H9 (cell line): ENCODE measurements around the gene FOXA2. TPM values are rescaled to one million over a fixed set of nuclear protein-coding genes. Genes with fewer than 3 reads are reported as not detected.

Experiments
- DNase-seq: peaks from one replicate; pipeline ENCODE4 v3.0.0-alpha.2; 2017
- H2AFZ ChIP-seq: one replicate; pipeline ENCODE4 v1.6.1; 2013; ENCODE audit warnings: mild to moderate bottlenecking, low read length, control low read depth, moderate library complexity
- H2AK5ac ChIP-seq: 2 replicates; pipeline ENCODE4 v1.6.1; 2013; ENCODE audit warnings: low read length, control low read depth, mixed read lengths; ENCODE audit not compliant: insufficient read length
- H2BK120ac ChIP-seq: one replicate; pipeline ENCODE4 v1.6.1; 2013; ENCODE audit warnings: low read depth, mild to moderate bottlenecking, low read length, control low read depth, inconsistent platforms; ENCODE audit not compliant: poor library complexity, severe bottlenecking
- H2BK12ac ChIP-seq: 2 replicates; pipeline ENCODE4 v1.6.1; 2013; ENCODE audit warnings: low read length, control low read depth, mixed read lengths, low read depth; ENCODE audit not compliant: insufficient read length
- H2BK15ac ChIP-seq: 2 replicates; pipeline ENCODE4 v1.6.1; 2013; ENCODE audit warnings: low read depth, low read length, control low read depth
- H2BK20ac ChIP-seq: one replicate; pipeline ENCODE4 v1.6.1; 2013; ENCODE audit warnings: low read depth, mild to moderate bottlenecking, low read length, control low read depth, inconsistent platforms; ENCODE audit not compliant: poor library complexity, severe bottlenecking
- H2BK5ac ChIP-seq: 2 replicates; pipeline ENCODE4 v1.6.1; 2013; ENCODE audit warnings: low read length, control low read depth, mixed read lengths; ENCODE audit not compliant: insufficient read length
- H3K14ac ChIP-seq: 2 replicates; pipeline ENCODE4 v1.6.1; 2013; ENCODE audit warnings: low read length, control low read depth; ENCODE audit not compliant: insufficient read depth
- H3K18ac ChIP-seq: 2 replicates; pipeline ENCODE4 v1.6.1; 2013; ENCODE audit warnings: low read depth, mild to moderate bottlenecking, mixed read lengths, low read length, control low read depth; ENCODE audit not compliant: insufficient read length
- H3K23ac ChIP-seq: 2 replicates; pipeline ENCODE4 v1.6.1; 2013; ENCODE audit warnings: low read length, control low read depth, mixed read lengths, low read depth; ENCODE audit not compliant: insufficient read length
- H3K23me2 ChIP-seq: 2 replicates; pipeline ENCODE4 v1.6.1; 2013; ENCODE audit warnings: low read depth, mild to moderate bottlenecking, mixed read lengths, low read length, control low read depth; ENCODE audit not compliant: insufficient read length, poor library complexity, severe bottlenecking
- H3K27ac ChIP-seq: 2 replicates; pipeline ENCODE4 v1.5.1; 2013; ENCODE audit warnings: low read length, control low read depth, mixed read lengths, low read depth; ENCODE audit not compliant: insufficient read length
- H3K27me3 ChIP-seq: 2 replicates; pipeline ENCODE4 v1.6.1; 2013; ENCODE audit warnings: low read length, control low read depth, inconsistent platforms; ENCODE audit not compliant: insufficient read depth
- H3K4ac ChIP-seq: 2 replicates; pipeline ENCODE4 v1.6.1; 2013; ENCODE audit warnings: low read depth, mild to moderate bottlenecking, control low read depth, inconsistent platforms, low read length, moderate library complexity
- H3K4me1 ChIP-seq: 2 replicates; pipeline ENCODE4 v1.6.1; 2013; ENCODE audit warnings: low read length, control low read depth, inconsistent platforms; ENCODE audit not compliant: insufficient read depth
- H3K4me2 ChIP-seq: 2 replicates; pipeline ENCODE4 v1.6.1; 2013; ENCODE audit warnings: low read length, control low read depth, mixed read lengths; ENCODE audit not compliant: insufficient read length, insufficient read depth
- H3K56ac ChIP-seq: 2 replicates; pipeline ENCODE4 v1.6.1; 2013; ENCODE audit warnings: low read depth, mild to moderate bottlenecking, mixed read lengths, low read length, control low read depth; ENCODE audit not compliant: insufficient read length
- H3K79me1 ChIP-seq: 2 replicates; pipeline ENCODE4 v1.6.1; 2013; ENCODE audit warnings: low read depth, mild to moderate bottlenecking, moderate library complexity, low read length, control low read depth, inconsistent platforms; ENCODE audit not compliant: insufficient read depth, poor library complexity, severe bottlenecking
- H3K79me2 ChIP-seq: 2 replicates; pipeline ENCODE4 v1.6.1; 2013; ENCODE audit warnings: low read length, control low read depth, inconsistent platforms; ENCODE audit not compliant: insufficient read depth
- H3K9ac ChIP-seq: 2 replicates; pipeline ENCODE4 v1.6.1; 2013; ENCODE audit warnings: low read length, control low read depth, mixed read lengths; ENCODE audit not compliant: insufficient read length; ENCODE audit errors: extremely low read depth
- H3K9me3 ChIP-seq: one replicate; pipeline ENCODE4 v1.6.1; 2013; ENCODE audit warnings: low read depth, low read length, inconsistent platforms; ENCODE audit not compliant: control insufficient read depth
- H3T11ph ChIP-seq: one replicate; pipeline ENCODE4 v1.6.1; 2013; ENCODE audit warnings: mild to moderate bottlenecking, low read length, control low read depth, inconsistent platforms
- H4K20me1 ChIP-seq: one replicate; pipeline ENCODE4 v1.6.1; 2013; ENCODE audit not compliant: control insufficient read depth, insufficient read length, insufficient read depth
- H4K5ac ChIP-seq: 2 replicates; pipeline ENCODE4 v1.6.1; 2013; ENCODE audit warnings: low read depth, mild to moderate bottlenecking, mixed read lengths, low read length, control low read depth; ENCODE audit not compliant: insufficient read length
- H4K8ac ChIP-seq: replicated peaks from 2 replicates; pipeline ENCODE4 v1.6.1; 2013; ENCODE audit warnings: low read length, control low read depth, mixed read lengths, low read depth; ENCODE audit not compliant: insufficient read length
- H4K91ac ChIP-seq: 2 replicates; pipeline ENCODE4 v1.6.1; 2013; ENCODE audit warnings: low read depth, mild to moderate bottlenecking, moderate library complexity, mixed read lengths, low read length, control low read depth; ENCODE audit not compliant: insufficient read length
- H3K27ac Mint-ChIP-seq, 3 experiments: 2 replicates in 2 of 3; 3 replicates in 1 of 3; pipeline ENCODE4 v1.8.0; 2020 to 2021; ENCODE audit warnings: mixed read lengths in 3 of 3, mild to moderate bottlenecking in 1 of 3, moderate library complexity in 1 of 3
- H3K27me3 Mint-ChIP-seq: 2 replicates; pipeline ENCODE4 v1.8.0; 2021; ENCODE audit warnings: low read depth, mild to moderate bottlenecking, moderate library complexity, mixed read lengths
- H3K36me3 Mint-ChIP-seq, 3 experiments: 2 replicates in 2 of 3; 3 replicates in 1 of 3; pipeline ENCODE4 v1.8.0; 2020 to 2021; ENCODE audit warnings: low read depth in 3 of 3, mixed read lengths in 3 of 3; ENCODE audit not compliant: insufficient read depth in 1 of 3
- H3K4me1 Mint-ChIP-seq, 2 experiments: 2 replicates each; pipeline ENCODE4 v1.8.0; 2020; ENCODE audit warnings: mixed read lengths in 2 of 2
- H3K4me3 Mint-ChIP-seq, 2 experiments: 2 replicates in 1 of 2; 3 replicates in 1 of 2; pipeline ENCODE4 v1.8.0; 2020 to 2021; ENCODE audit warnings: mild to moderate bottlenecking in 2 of 2, mixed read lengths in 2 of 2, moderate library complexity in 1 of 2
- H3K9me3 Mint-ChIP-seq, 2 experiments: 2 replicates in 1 of 2; 3 replicates in 1 of 2; pipeline ENCODE4 v1.8.0; 2020; ENCODE audit warnings: mild to moderate bottlenecking in 2 of 2, mixed read lengths in 2 of 2, moderate library complexity in 1 of 2
- WGBS: extraction: QIAGEN DNeasy Blood & Tissue Kit; methylation state at CpG from one replicate; pipeline ENCODE4 v1.1.7; 2013; ENCODE audit warnings: missing lambda C conversion rate, low lambda C conversion rate, mixed read lengths; ENCODE audit not compliant: insufficient read length; ENCODE audit errors: extremely low coverage; 5-methylcytosine and 5-hydroxymethylcytosine counted together
- total RNA-seq: library from RNA; stranded (reverse); gene quantifications from 2 replicates; pipeline ENCODE4 v1.2.1, GENCODE V29; 2021
- TF ChIP-seq, protein P1 (sequence below): fragments of 200-600 bp; sonication (generic); conservative IDR thresholded peaks from 3 replicates; pipeline ENCODE4 v1.8.0; 2021; ENCODE audit warnings: antibody characterized with exemption, mild to moderate bottlenecking

The FOXA2 gene
- total RNA-seq, 1 experiment from 2014 or later: not detected

DNA sequence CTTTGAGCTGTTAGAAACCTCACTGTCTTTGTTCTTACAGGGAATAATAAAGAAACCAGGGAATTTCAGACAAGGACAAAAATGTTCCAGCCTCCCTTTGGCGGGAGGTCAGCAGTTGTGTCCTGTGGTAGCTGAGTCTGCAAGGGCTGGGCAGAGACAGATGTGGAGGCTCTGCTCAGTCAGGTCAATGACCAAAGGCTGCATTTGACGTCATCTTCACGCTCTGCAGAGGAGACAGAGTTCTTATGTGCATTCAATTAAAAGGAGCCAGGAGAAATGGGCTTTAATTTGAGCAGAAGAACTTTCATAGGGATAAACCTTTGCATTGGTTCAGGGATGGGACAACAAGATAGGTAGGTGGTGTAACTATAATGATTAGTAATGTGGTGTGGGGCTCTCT lies 45.1 kb upstream of the FOXA2 start:
- no peak overlapping the region for H3K14ac ChIP-seq
- no peaks in the 10 kb centered on the region for H3K9me3 ChIP-seq
- H3K27me3 Mint-ChIP-seq: peaks cover 14% of the 10 kb centered on the region
- H3K27ac Mint-ChIP-seq: no peak overlapping the region
- H3K18ac ChIP-seq: no peak overlapping the region
- H4K5ac ChIP-seq: no peak overlapping the region
- H3K79me2 ChIP-seq: no peaks in the 10 kb centered on the region
- H2AFZ ChIP-seq: no peak overlapping the region
- H3K9ac ChIP-seq: no peak overlapping the region
- H3K23ac ChIP-seq: no peak overlapping the region
- H3T11ph ChIP-seq: no peak overlapping the region
- no peaks in the 10 kb centered on the region for H3K9me3 Mint-ChIP-seq
- TF ChIP-seq, protein P1, sequence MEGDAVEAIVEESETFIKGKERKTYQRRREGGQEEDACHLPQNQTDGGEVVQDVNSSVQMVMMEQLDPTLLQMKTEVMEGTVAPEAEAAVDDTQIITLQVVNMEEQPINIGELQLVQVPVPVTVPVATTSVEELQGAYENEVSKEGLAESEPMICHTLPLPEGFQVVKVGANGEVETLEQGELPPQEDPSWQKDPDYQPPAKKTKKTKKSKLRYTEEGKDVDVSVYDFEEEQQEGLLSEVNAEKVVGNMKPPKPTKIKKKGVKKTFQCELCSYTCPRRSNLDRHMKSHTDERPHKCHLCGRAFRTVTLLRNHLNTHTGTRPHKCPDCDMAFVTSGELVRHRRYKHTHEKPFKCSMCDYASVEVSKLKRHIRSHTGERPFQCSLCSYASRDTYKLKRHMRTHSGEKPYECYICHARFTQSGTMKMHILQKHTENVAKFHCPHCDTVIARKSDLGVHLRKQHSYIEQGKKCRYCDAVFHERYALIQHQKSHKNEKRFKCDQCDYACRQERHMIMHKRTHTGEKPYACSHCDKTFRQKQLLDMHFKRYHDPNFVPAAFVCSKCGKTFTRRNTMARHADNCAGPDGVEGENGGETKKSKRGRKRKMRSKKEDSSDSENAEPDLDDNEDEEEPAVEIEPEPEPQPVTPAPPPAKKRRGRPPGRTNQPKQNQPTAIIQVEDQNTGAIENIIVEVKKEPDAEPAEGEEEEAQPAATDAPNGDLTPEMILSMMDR: no peak
- WGBS: no CpG with 5 or more reads among the region's 3 CpGs
- H2BK5ac ChIP-seq: no peak overlapping the region
- no peak overlapping the region for H2AK5ac ChIP-seq
- no peak overlapping the region for H3K4me2 ChIP-seq
- H3K27ac ChIP-seq: no peak overlapping the region
- H3K4me3 Mint-ChIP-seq: no peak overlapping the region; a peak in 1 of 5 replicates
- H3K23me2 ChIP-seq: no peaks in the 10 kb centered on the region
- no peak overlapping the region for H2BK12ac ChIP-seq
- peaks cover 18 to 19% of the 10 kb centered on the region in 2 experiments for H3K4me1 Mint-ChIP-seq
- no peak overlapping the region for H2BK120ac ChIP-seq
- H3K27me3 ChIP-seq: no peaks in the 10 kb centered on the region
- H3K79me1 ChIP-seq: no peaks in the 10 kb centered on the region
- no peaks in the 10 kb centered on the region for H3K36me3 Mint-ChIP-seq
- H4K20me1 ChIP-seq: no peaks in the 10 kb centered on the region
- H3K56ac ChIP-seq: no peak overlapping the region
- no peak overlapping the region for H2BK15ac ChIP-seq
- no peak overlapping the region for H4K8ac ChIP-seq
- no peak overlapping the region for H2BK20ac ChIP-seq
- H3K4ac ChIP-seq: no peak overlapping the region
- no peak overlapping the region for H4K91ac ChIP-seq
- no peaks in the 10 kb centered on the region; the same call in 1 of the 2 replicates for H3K4me1 ChIP-seq
- no peak for DNase-seq
